Measurements from ENCODE around the gene EIF4G3.

DNA sequence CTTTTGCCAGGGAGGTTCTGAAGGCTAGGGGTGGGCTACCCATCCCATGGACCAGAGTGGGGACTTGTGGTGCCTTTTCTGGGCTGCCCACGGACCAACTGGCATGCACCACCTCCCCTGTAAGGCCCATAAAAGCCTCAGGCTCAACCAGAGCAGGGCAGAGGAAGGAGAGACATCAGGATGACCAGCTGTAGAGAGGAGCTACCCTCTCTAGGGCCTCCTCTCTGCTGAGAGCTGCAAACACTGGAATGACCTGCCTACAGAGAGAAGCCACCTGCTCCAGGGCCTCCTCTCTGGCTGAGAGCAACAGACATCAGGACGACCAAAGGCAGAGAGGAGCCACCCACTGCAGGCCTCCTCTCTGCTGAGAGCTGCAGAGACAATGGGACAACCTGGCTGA is 140.9 kb downstream of the EIF4G3 start:
- TF ChIP-seq POLR2A (IDR thresholded peaks at IDR 0.05; ENCODE audit: low read depth, low read length) (no peak), TAF1 (IDR thresholded peaks at IDR 0.05; ENCODE audit: borderline replicate concordance, low read depth, low read length) (no peak)
